ENCODE measurements around the gene BRD1.

Gene BRD1

GRCh38 chr22:49751966-49752597, 75.6 kb downstream of the BRD1 start:
- no peak for DNase-seq (ENCODE audit: low spot score)

- no peak for DNase-seq (ENCODE audit: low spot score)
Observed at GRCh38 chr22:49751318-49751965, 76.2 kb downstream of the BRD1 start.

GRCh38 chr22:49749885-49750510, 77.7 kb downstream of the BRD1 start:
- no peak for DNase-seq (ENCODE audit: low spot score)

- no peak for DNase-seq (ENCODE audit: low spot score)
Observed at GRCh38 chr22:49749227-49749626, 78.4 kb downstream of the BRD1 start.

- DNase-seq (ENCODE audit: low spot score) = no peak
Observed at GRCh38 chr22:49748514-49748913, 79.2 kb downstream of the BRD1 start.

GRCh38 chr22:49747716-49748115, 80.0 kb downstream of the BRD1 start:
- DNase-seq (ENCODE audit: low spot score) = no peak

DNA sequence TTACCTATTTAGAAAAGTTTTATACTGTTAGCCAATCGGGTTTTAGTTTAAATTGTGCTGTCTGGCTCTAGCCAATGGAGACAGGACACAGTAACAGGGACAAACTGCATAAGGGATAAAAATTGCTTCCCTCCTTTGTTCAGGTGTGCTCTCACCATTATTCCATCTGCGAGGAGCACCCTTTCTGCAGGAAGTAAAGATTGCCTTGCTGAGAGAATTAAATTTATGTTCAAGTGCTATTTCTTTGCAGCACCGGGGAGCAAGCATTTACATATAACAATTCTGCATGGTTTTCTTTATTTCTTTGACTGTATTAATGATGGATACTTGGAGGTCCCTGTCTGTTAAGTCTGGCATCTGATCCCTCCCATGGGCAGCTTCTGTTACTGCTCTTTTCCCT, 80.5 kb downstream of the BRD1 start:
- no peak for DNase-seq (ENCODE audit: low spot score)

- no peak for DNase-seq (ENCODE audit: low spot score)
Observed at GRCh38 chr22:49746065-49746464, 81.6 kb downstream of the BRD1 start.

DNA sequence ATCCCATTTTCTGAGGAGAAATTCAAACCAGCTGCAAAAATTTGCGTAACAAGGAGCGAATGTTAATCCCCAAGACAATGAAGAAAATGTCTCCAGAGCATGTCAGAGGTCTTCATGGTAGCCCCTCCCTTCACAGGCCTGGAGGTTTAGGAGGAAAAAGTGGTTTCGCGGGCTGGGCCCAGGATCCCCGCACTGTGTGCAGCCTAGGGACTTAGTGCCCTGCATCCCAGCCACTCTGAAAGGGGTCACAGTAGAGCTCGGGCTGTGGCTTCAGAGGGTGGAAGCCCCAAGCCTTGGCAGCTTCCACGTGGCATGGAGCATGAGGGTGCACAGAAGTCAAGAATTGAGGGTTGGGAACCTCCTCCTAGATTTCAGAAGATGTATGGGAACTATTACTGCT, 87.4 kb downstream of the BRD1 start:
- no peak for DNase-seq (ENCODE audit: low spot score)

DNA sequence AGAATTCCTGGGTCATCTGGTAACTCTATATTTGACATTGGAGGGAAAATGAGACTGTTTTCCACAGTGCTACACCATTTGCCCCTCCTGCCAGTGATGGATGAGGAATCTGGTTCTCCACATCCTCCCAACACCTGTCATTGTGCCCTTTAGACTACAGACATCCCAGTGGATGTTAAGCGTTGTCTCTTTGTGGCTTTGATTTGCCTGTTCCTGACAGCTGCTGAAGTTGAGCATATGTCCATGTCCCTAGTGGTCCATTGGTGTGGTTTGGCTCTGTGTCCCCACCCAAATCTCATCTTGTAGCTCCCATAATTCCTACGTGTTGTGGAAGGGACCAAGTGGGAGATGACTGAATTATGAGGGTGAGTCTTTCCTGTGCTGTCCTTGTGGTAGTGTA, 88.5 kb downstream of the BRD1 start:
- no peak for DNase-seq (ENCODE audit: low spot score)

- DNase-seq (ENCODE audit: low spot score) = no peak
Observed at GRCh38 chr22:49738566-49738965, 89.1 kb downstream of the BRD1 start.

- DNase-seq (ENCODE audit: low spot score) = no peak
Observed at GRCh38 chr22:49738006-49738405, 89.7 kb downstream of the BRD1 start.

DNA sequence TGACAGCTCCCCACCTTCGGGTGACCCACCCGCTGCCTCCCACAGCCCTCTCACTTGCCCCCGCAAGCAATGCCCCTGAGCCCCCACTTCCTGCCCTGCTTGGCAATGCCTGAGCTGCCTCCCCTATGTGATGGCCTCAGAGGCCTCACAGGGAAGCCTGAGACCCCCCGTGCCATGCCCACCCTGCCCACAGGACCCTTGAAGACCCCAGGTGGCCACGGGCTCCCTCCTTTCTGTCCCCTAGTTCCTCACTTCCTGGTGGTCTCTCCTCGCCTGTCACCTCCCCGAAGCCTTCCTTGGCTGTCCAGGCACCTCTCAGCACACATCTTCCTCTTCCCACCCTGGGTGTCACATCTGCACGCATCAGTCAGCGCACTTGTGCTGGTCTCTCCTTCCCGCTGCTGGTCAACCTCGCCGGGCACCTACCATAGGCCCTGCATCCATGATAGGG, 90.5 kb downstream of the BRD1 start:
- DNase-seq (ENCODE audit: low spot score) = no peak

GRCh38 chr22:49736538-49736937, 91.1 kb downstream of the BRD1 start:
- DNase-seq (ENCODE audit: low spot score) = no peak

GRCh38 chr22:49735901-49736421, 91.7 kb downstream of the BRD1 start:
- DNase-seq (ENCODE audit: low spot score) = no peak

DNA sequence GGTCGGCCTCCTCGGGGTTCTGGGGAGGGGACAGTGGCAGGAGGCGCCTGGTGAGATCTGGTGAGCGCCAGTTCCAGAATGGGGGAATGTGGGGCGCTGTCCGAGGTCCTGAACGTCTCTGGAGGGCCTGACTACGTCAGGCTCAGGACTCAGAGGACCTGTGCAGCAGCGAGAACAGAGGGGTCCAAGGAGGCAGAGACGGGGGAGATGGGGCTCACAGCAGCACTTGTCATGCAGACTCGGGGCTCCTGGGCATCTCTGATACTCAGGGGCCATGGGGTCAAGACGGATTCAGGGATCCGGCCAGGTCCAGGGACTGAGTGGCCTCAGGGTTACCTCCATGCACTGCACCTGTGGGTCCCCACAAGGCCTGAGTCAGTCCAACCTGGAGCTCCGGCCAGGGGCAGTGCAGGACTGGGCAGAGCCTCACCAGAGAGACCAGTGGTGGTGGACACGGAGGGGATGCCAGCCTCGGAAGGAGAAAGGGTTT, 92.2 kb downstream of the BRD1 start:
- no peak for DNase-seq (ENCODE audit: low spot score)

DNA sequence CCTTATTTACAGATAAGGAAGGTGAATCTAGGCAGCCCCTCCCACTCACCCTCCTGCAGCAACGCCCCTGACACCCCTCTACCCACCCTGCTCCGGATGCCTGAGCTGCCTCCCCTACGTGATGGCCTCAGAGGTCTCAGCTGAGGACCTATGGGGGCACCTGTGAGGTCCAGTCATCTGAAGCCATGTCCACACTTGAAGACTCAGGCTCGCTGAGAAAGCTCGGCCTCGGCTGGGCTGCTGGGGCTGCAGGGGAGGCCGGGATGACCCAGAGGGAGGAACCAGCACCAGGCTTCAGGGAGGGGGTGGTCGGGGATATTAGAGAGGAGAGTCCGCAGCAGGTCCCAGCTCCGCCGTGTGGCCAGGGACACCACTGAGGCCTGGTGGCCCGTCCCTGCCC, 92.8 kb downstream of the BRD1 start:
- no peak for DNase-seq (ENCODE audit: low spot score)

- DNase-seq (ENCODE audit: low spot score) = no peak
Observed at GRCh38 chr22:49734390-49734789, 93.3 kb downstream of the BRD1 start.

GRCh38 chr22:49733631-49734030, 94.0 kb downstream of the BRD1 start:
- DNase-seq (ENCODE audit: low spot score) = no peak

GRCh38 chr22:49730656-49731055, 97.0 kb downstream of the BRD1 start:
- no peak for DNase-seq (ENCODE audit: low spot score)

GRCh38 chr22:49728570-49729271, 99.0 kb downstream of the BRD1 start:
- DNase-seq (ENCODE audit: low spot score) = no peak

DNA sequence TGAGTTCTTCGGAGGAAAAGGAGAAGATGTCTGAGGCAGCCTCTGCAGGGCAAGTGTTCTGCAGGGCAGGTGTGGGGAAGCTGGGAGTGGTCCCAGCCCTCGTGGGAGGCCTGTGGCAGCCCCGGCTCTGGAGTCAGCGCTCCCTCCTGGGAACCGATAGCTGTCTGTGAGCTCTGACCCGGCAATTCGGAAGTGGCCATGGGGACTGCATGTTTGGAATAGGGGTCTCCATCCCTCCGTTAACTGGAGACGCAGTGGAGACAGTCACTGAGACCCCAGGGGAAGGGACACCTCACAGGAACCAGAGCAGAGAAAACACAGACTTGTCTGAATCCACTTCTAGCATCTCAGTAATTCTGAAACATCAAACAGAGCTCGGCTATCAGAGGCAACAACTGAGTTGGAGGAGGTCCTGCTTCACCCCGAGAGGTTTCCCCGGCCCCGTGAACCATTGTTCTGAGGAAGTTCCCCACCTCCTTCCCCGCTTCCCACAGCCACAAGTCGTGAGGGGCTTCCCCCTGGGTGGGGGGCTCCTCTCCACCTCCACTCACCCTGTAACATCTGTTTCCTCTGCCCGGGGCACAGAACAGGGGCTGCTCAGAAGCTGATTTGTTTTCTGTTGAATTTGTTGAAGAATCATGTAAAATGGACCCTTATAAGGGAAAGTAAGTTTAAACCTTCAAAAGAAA, 99.6 kb downstream of the BRD1 start:
- no peak for DNase-seq (ENCODE audit: low spot score)

Data from globus pallidus (tissue), 1 donor.